Measurements from ENCODE around the gene CARMIL3. TPM values are rescaled to one million over a fixed set of nuclear protein-coding genes. Genes with fewer than 3 reads are reported as not detected.
"Not testable (repeated sequence)": the region's sequence is repeated elsewhere in the genome, so short reads cannot be mapped to it uniquely, and the experiment has no call there.

Gene CARMIL3
- 1.2 TPM for total RNA-seq (ENCODE audit: insufficient read depth, low replicate concordance)

- DNase-seq (ENCODE audit: low spot score): peak; percentile 73
These were observed at the start of gene CARMIL3 for GRCh38 chr14:24051789-24052655. Gene CARMIL3 (plus strand): TSS chr14:24052009. CDS start chr14:24052154, 145 bp downstream.

DNA sequence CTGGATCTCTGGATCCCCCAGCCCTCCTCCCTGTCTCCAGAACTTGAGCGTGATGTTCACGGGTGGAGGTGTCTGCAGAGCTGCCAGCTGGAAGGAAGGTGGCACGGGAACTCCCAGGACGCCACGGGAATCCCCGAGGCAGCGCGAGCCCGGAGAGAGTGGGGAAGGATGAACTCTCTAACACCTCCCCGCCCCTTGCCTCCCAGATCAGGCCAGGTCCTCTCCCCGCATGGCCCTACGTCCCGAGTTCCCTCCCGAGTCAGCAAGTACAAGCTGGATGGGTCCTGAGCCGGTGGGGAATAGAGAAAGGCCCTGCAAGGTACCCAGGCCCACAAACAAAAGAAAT is 45.4 kb upstream of the CARMIL3 start:
- not testable (repeated sequence) for DNase-seq (ENCODE audit: low spot score)

GRCh38 chr14:24006817-24007652 is 44.8 kb upstream of the CARMIL3 start:
- DNase-seq (ENCODE audit: low spot score): peak; percentile 28

DNA sequence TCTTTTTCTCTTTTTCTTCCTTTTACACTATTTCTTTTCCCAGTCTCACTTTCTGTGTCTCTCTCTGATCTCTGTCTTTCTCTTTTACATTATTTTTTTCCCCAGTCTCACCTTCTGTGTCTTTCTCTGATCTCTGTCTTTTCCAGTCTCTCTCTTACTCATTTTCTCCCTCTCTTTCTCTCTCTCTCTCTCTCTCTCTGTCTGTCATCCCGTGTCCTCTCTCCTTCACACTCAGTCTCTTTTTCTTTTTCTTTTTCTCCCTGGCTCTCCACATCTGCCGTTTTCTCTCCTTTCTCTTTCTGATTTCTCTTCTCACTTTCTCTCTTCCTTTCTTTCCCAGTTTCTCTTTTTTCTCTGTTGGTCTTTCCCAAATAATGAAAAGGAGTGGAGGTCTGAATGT is 40.8 kb upstream of the CARMIL3 start:
- DNase-seq (ENCODE audit: low spot score): no peak

DNA sequence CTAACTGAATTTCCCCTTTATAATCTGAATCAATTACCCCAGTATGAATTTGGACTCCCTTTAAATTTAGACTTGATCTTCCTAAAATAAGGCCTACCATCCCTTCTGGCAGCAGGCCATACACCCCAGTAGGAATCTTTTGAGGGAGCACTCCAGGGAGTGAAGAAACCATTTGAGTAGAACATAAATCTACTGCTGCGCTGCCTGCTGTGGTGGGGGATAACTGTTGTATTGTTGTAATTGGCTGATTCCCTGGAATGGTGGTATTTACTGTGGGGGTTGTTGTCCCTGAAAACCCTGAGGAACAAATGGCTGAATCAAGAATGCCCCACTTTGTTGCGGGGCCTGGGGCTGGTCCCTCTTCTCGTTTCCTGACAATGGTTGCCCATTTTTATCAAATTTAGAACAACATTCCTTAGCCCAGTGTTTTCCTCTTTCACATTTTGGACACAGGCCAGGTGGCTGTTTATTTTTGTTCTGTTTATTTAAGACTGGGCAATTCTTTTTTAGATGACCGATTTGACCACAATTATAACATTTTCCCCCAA is 39.0 kb upstream of the CARMIL3 start:
- DNase-seq (ENCODE audit: low spot score): not testable (repeated sequence)

DNA sequence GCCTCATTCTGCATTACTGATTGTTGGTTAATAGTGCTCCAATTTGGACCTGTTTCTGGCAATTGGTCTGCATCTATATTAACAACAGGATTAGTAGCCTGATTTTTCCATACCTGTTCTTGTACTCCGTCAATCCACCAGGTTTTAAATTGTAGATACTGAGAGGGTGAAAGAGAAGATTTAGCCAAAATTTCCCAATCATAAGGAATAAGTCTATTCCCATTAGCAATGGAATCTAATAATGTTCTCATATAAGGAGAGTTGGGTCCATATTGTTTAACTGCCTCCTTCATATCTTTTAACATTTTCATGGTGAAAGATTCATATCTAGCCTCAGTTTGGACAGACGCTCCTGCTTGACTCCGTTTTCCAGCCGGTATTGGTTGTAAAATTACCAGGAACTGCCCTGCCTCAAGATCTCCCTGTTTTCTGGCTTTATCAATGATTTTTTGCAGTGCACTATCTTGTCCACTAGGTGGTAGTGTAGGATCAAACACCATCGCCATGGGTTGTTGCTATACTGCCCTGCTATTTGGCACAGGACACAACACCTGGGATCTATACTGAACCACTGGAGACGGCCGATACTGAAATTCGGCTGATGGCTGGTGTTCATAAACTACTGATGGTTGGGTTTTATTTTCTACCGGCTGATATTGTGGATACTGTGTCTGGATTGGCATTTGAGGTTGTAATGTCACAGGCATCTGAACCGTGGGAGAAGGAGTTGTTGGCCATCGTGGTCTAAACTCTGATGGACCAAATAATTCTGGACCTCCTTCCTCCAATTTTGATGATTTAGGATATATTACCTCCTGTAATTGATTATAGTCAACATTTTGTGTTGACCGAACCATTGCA is 37.9 kb upstream of the CARMIL3 start:
- DNase-seq (ENCODE audit: low spot score): peak; percentile 80

- DNase-seq (ENCODE audit: low spot score): not testable (repeated sequence)
These were observed 36.1 kb upstream of the CARMIL3 start for GRCh38 chr14:24015745-24016144.

- not testable (repeated sequence) for DNase-seq (ENCODE audit: low spot score)
These were observed 32.8 kb upstream of the CARMIL3 start for GRCh38 chr14:24018978-24019377.

GRCh38 chr14:24019944-24020343 is 31.9 kb upstream of the CARMIL3 start:
- DNase-seq (ENCODE audit: low spot score): not testable (repeated sequence)

GRCh38 chr14:24020520-24020919 is 31.3 kb upstream of the CARMIL3 start:
- DNase-seq (ENCODE audit: low spot score): not testable (repeated sequence)

DNA sequence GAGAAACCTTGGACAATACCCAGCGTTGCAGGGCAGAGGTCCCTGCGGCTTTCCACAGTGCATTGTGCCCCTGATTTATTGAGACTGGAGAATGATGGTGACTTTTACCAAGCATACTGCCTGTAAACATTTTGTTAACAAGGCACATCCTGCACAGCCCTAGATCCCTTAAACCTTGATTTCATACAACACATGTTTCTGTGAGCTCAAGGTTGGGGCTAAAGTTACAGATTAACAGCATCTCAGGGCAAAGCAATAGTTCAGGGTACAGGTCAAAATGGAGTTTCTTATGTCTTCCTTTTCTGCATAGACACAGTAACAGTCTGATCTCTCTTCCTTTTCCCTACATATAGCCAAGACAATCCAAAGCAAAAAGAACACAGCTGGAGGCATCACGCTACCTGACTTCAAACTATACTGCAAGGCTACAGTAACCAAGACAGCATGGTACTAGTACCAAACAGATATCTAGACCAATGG is 26.8 kb upstream of the CARMIL3 start:
- not testable (repeated sequence) for DNase-seq (ENCODE audit: low spot score)

- DNase-seq (ENCODE audit: low spot score): not testable (repeated sequence)
These were observed 22.1 kb upstream of the CARMIL3 start for GRCh38 chr14:24029687-24030086.

DNA sequence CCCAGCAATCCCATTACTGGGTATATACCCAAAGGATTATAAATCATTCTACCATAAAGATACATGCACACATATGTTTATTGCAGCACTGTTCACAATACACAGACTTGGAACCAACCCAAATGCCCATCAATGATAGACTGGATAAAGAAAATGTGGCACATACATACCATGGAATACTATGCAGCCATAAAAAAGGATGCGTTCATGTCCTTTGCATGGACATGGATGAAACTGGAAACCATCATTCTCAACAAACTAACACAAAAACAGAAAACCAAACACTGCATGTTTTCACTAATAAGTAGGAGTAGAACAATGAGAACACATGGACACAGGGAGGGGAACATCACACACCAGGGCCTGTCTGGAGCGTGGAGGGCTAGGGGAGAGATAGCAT is 20.5 kb upstream of the CARMIL3 start:
- DNase-seq (ENCODE audit: low spot score): not testable (repeated sequence)

DNA sequence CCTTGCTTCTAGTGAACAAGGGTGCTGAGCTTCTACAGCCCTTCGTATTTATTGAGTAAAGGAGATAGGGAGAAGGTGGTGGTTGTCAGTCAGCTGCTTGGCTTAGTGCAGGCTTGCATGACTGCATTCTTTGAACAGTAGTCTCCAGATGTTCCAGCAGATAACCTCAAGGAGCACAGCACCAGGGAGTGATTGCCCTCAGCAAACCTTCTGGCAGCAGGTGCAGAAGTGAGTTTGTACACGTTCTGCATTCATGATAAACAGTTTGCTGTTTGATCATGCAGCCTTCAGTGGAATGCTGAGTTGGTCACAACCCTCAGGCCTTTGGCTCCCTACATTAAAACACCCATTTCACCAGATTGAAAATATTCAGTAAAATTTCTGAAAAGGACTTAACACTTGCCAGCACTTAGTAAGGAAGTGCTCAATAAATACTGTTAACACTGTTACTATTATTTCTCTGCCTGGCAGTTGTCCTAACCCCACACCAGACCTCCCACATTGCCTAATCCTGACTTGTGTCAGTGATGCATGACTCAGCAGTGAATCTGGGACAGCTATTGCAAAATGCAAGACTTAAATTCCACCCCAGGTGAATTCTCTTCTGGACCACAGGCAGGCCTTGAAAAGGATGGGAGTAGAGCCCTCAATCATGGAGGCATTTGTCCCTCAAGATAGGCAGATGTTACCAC is 18.9 kb upstream of the CARMIL3 start:
- DNase-seq (ENCODE audit: low spot score): no peak

- not testable (repeated sequence) for DNase-seq (ENCODE audit: low spot score)
These were observed 16.0 kb upstream of the CARMIL3 start for GRCh38 chr14:24035769-24036168.

GRCh38 chr14:24036169-24036962 is 15.4 kb upstream of the CARMIL3 start:
- DNase-seq (ENCODE audit: low spot score): peak; percentile 90

DNA sequence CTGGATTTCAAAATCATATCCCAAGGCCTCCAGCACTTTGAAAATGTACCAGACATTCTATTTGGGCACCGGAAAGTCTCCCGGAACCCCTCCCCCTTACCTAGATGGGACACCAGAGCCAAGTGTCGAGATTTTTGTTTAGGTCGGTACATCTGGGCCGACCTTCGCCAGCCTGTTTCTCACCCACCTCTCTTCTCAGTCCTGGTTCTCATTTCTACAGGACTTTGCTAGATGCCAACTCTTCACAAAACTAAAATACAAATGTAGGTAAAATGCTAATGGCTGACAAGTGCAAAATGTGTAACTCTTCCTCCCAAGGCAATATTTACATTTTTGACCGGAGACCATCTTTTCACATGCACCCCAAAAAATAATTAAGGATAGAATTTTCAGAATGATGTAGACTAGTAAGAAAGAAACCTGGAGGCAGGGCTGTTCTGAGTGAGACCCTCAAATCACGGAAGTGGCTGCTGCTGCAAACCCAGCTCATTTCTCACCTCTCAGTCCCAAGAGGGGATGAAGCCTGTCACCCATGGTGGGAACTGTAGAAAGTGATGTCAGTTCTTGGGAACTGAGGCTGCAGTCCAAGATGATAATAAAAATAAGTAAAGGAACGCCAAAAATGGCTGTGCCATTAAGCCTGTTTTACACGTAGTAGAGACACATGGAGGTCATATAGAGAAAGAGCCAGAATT is 14.7 kb upstream of the CARMIL3 start:
- not testable (repeated sequence) for DNase-seq (ENCODE audit: low spot score)

DNA sequence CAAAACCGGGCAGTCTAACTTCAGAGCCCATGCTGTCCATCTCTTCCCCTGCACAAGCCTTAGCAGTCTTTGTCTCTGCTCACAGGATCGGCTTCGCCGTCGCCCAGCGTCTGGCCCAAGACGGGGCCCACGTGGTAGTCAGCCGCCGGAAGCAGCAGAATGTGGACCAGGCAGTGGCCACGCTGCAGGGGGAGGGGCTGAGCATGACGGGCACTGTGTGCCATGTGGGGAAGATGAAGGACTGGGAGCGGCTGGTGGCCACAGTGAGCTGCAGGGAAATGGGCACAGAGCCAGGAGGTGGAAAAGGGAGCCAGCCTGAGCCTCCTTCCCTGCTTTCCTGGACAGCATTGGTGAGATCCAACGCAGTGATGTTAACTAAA is 14.2 kb upstream of the CARMIL3 start:
- no peak for DNase-seq (ENCODE audit: low spot score)

DNA sequence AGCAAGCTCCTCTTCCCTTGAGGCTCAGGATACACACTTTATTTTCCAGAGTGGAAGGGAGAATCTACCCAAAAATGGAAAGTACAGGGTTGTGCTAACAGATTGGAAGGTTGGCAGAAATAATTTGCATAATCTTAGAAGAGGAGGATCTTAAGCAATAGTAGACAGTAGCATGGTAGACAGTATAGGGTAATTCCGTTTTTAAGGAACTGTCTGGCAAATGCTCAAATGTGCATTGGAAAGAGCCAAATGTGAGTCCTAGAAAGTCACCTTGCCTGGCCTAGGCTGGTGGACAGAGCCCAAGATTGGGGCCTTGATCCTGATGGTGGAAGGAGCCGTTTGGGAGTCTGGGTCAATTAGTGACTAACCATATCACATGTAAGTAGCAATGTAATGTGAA is 13.1 kb upstream of the CARMIL3 start:
- no peak for DNase-seq (ENCODE audit: low spot score)

Data from umbilical cord (tissue), 2 donors.